K562 (cell line): ENCODE measurements around the gene ZBTB49. TPM values are rescaled to one million over a fixed set of nuclear protein-coding genes. Genes with fewer than 3 reads are reported as not detected.
A peak's percentile ranks its signal among the peaks of the same experiment; 100 is the strongest.

Experiments
- ATAC-seq: fragments of 200-7000 bp; cut with Tn5 transposase; 3 replicates; pipeline ENCODE4 v1.9.1; 2020; ENCODE audit warnings: moderate library complexity
- BruUV-seq: library from RNA; stranded (reverse); fragments of 400-500 nt; replicated peaks from 2 replicates; lab custom pipeline; 2021; lab: Mats Ljungman, UMichigan
- CTCF ChIA-PET: fragments of 300-600 bp; formaldehyde crosslinking; extraction: SDS; loops from one replicate; lab custom pipeline; 2021; ENCODE audit warnings: low intra/inter-chr PET ratio; lab: Yijun Ruan, JAX
- POLR2A ChIA-PET: fragments of 300-600, 350-650 bp; sonication (Branson Sonifier 250); formaldehyde crosslinking; extraction: SDS; loops from one replicate; lab custom pipeline; 2021; ENCODE audit warnings: antibody characterized with exemption, inconsistent platforms; lab: Yijun Ruan, JAX
- DNase-seq, 4 experiments: peaks; one replicate each; pipeline versions ENCODE4 v3.0.0 to v3.0.0-alpha.2; 2011 to 2018; ENCODE audit warnings: low spot score in 3 of 4, mixed read lengths in 3 of 4; ENCODE audit errors: extremely low read depth in 1 of 4
- FAIRE-seq: peaks from 2 replicates; lab custom pipeline; 2011; peaks lifted over from hg19 to GRCh38; lab: Jason Lieb, UNC
- H2AFZ ChIP-seq: 2 replicates; pipeline ENCODE4 v1.6.0; 2011; ENCODE audit warnings: low read depth, low read length, control low read depth, inconsistent platforms
- H3K27ac ChIP-seq: fragments of 200-600 bp; 3 replicates; pipeline ENCODE4 v1.8.0; 2011; ENCODE audit warnings: low read depth, mild to moderate bottlenecking, control low read depth, inconsistent platforms, low read length, moderate library complexity, mixed read lengths; ENCODE audit errors: extremely low read depth
- H3K27me3 ChIP-seq, 2 experiments: fragments of 300-600 bp in 1 of 2; 2 replicates in 1 of 2; 3 replicates in 1 of 2; pipeline versions ENCODE4 v1.6.0 to v1.8.0; 2011; ENCODE audit warnings: inconsistent platforms in 2 of 2, low read length in 2 of 2, mild to moderate bottlenecking in 1 of 2, mixed read lengths in 1 of 2, moderate library complexity in 1 of 2; ENCODE audit not compliant: control insufficient read depth in 2 of 2, insufficient read depth in 2 of 2
- H3K36me3 ChIP-seq: fragments of 300-600 bp; 3 replicates; pipeline ENCODE4 v1.8.0; 2011; ENCODE audit warnings: mild to moderate bottlenecking, low read length, inconsistent platforms; ENCODE audit not compliant: control insufficient read depth, insufficient read depth
- H3K4me1 ChIP-seq, 2 experiments: fragments of 200-600 bp in 1 of 2; replicated peaks in 1 of 2; 2 replicates in 1 of 2; 3 replicates in 1 of 2; pipeline versions ENCODE4 v1.5.1 to v1.8.0; 2011; ENCODE audit warnings: inconsistent platforms in 2 of 2, low read length in 2 of 2, mild to moderate bottlenecking in 1 of 2, mixed read lengths in 1 of 2, moderate library complexity in 1 of 2; ENCODE audit not compliant: control insufficient read depth in 2 of 2, insufficient read depth in 2 of 2
- H3K4me2 ChIP-seq: 2 replicates; pipeline ENCODE4 v1.6.1; 2011; ENCODE audit warnings: low read length, control low read depth, inconsistent platforms, mixed read lengths; ENCODE audit not compliant: insufficient read depth
- H3K4me3 ChIP-seq: fragments of 200-600 bp; sonication (generic), shearing (Covaris generic); 2 replicates; pipeline ENCODE4 v1.5.1; 2016; ENCODE audit warnings: control low read depth, inconsistent platforms
- H3K79me2 ChIP-seq: fragments of 200-600 bp; 3 replicates; pipeline ENCODE4 v1.8.0; 2011; ENCODE audit warnings: low read length, inconsistent platforms; ENCODE audit not compliant: control insufficient read depth, insufficient read depth
- H3K9ac ChIP-seq, 2 experiments: 2 replicates each; pipeline versions ENCODE4 v1.6.0 to v1.6.1; 2011; ENCODE audit warnings: low read depth in 2 of 2, low read length in 2 of 2, control low read depth in 1 of 2, inconsistent platforms in 1 of 2, mild to moderate bottlenecking in 1 of 2, mixed read lengths in 1 of 2; ENCODE audit not compliant: insufficient read depth in 1 of 2
- H3K9me1 ChIP-seq: one replicate; pipeline ENCODE4 v1.6.0; 2011; ENCODE audit warnings: inconsistent platforms, mild to moderate bottlenecking, low read length, moderate library complexity; ENCODE audit not compliant: control insufficient read depth, insufficient read depth
- H3K9me3 ChIP-seq: replicated peaks from 2 replicates; pipeline ENCODE4 v1.5.1; 2011; ENCODE audit warnings: low read depth, low read length, inconsistent platforms; ENCODE audit not compliant: control insufficient read depth, insufficient read depth
- H4K20me1 ChIP-seq: replicated peaks from 2 replicates; pipeline ENCODE4 v1.6.1; 2011; ENCODE audit warnings: low read length, inconsistent platforms, mixed read lengths; ENCODE audit not compliant: control insufficient read depth, insufficient read depth
- DPF2 ChIP-seq: fragments of 450-650 bp; IDR thresholded peaks from 2 replicates; pipeline ENCODE4 v1.6.1; 2016
- EP300 ChIP-seq: IDR thresholded peaks from 2 replicates; pipeline ENCODE4 v1.6.1; 2012; ENCODE audit warnings: low read length, improper control_type of control experiment
- GABPB2 ChIP-seq: fragments of 250-450 bp; sonication (Bioruptor Pico); conservative IDR thresholded peaks from 2 replicates; pipeline ENCODE4 v1.5.1; 2021; ENCODE audit warnings: mild to moderate bottlenecking
- HDAC3 ChIP-seq: fragments of 450-650 bp; IDR thresholded peaks from 2 replicates; pipeline ENCODE4 v1.6.1; 2018; ENCODE audit warnings: borderline replicate concordance, mild to moderate bottlenecking, moderate library complexity; ENCODE audit not compliant: partially characterized antibody
- HLTF ChIP-seq: fragments of 450-650 bp; IDR thresholded peaks from 2 replicates; pipeline ENCODE4 v1.6.1; 2016
- KHSRP ChIP-seq: fragments of 450-650 bp; IDR thresholded peaks from 2 replicates; pipeline ENCODE4 v1.6.1; 2017
- MBD2 ChIP-seq: sonication (generic); IDR thresholded peaks from 2 replicates; pipeline ENCODE4 v1.6.1; 2016; ENCODE audit warnings: low read depth, borderline replicate concordance
- PHB ChIP-seq: fragments of 250-450 bp; sonication (Bioruptor Pico); IDR thresholded peaks from 2 replicates; pipeline ENCODE4 v1.5.0; 2021
- SRSF1 ChIP-seq: fragments of 200-400 bp; formaldehyde crosslinking; IDR thresholded peaks from 2 replicates; pipeline ENCODE4 v1.6.1; 2017; ENCODE audit warnings: mild to moderate bottlenecking, low read depth, low read length, moderate library complexity
- TFAM ChIP-seq: fragments of 250-450 bp; sonication (Bioruptor Pico); conservative IDR thresholded peaks from 2 replicates; pipeline ENCODE4 v1.5.0; 2021; ENCODE audit warnings: mild to moderate bottlenecking, moderate library complexity
- ZNF146 ChIP-seq: IDR thresholded peaks from one replicate; pipeline ENCODE4 v1.6.1; 2018; ENCODE audit warnings: missing compliant biosample characterization; ENCODE audit not compliant: unreplicated experiment
- ZNF174 ChIP-seq: fragments of 250-450 bp; sonication (Bioruptor Pico); IDR thresholded peaks from 2 replicates; pipeline ENCODE4 v1.4.0; 2020; ENCODE audit warnings: mild to moderate bottlenecking
- ZNF232 ChIP-seq: sonication (generic); formaldehyde crosslinking; IDR thresholded peaks from 2 replicates; pipeline ENCODE4 v1.8.0; 2022; ENCODE audit warnings: mild to moderate bottlenecking, missing genetic modification reagents
- ZNF695 ChIP-seq: fragments of 450-650 bp; formaldehyde crosslinking; IDR thresholded peaks from 2 replicates; pipeline ENCODE4 v1.4.0; 2020; ENCODE audit warnings: mild to moderate bottlenecking, moderate library complexity
- ZNF77 ChIP-seq: fragments of 250-450 bp; sonication (Bioruptor Pico); IDR thresholded peaks from 2 replicates; pipeline ENCODE4 v1.5.0; 2020
- WGBS: fragments of 100-300 bp; shearing (Covaris generic); methylation state at CpG from one replicate; pipeline ENCODE4 v1.1.6; 2016; ENCODE audit warnings: low coverage, mixed read lengths; ENCODE audit not compliant: insufficient coverage; ENCODE audit errors: missing lambda C conversion rate; 5-methylcytosine and 5-hydroxymethylcytosine counted together
- in situ Hi-C: fragments of 300-500 bp; cut with MboI; formaldehyde crosslinking; loops from 4 replicates; pipeline ENCODE4 v1.15.0; 2018; ENCODE audit warnings: inconsistent platforms, mixed read lengths
- intact Hi-C: fragments of 100-400 bp; cut with micrococcal nuclease; formaldehyde crosslinking; loops from 2 replicates; pipeline ENCODE4 v1.14.2; 2022
- polyA plus RNA-seq, 8 experiments: library from polyadenylated mRNA; depleted of rRNA in 4 of 8; stranded (reverse) in 5 of 8; unstranded in 3 of 8; fragments of >200 nt; fragmentation: Nextera tagmentation in 2 of 8; fragmentation: Illumina TruSeq in 1 of 8; extraction: Ambion mirVana in 2 of 8; extraction: Trizol in 1 of 8; gene quantifications; 2 replicates each; pipeline versions ENCODE4 v1.2.1 to v1.2.3, GENCODE V29; 2011 to 2014; ENCODE audit warnings: inconsistent platforms in 1 of 8, missing spikeins in 1 of 8
- total RNA-seq, 7 experiments: library from RNA; depleted of rRNA in 6 of 7; stranded (reverse); fragments of >200 nt in 6 of 7; fragmentation: Illumina TruSeq in 2 of 7; extraction: Trizol in 2 of 7; gene quantifications; 2 replicates each; pipeline versions ENCODE4 v1.2.1 to v1.2.3, GENCODE V29; 2011 to 2021; ENCODE audit warnings: low replicate concordance in 1 of 7
- TF ChIP-seq, protein P1 (sequence below), 3 experiments: IDR thresholded peaks in 2 of 3; conservative IDR thresholded peaks in 1 of 3; 2 replicates each; pipeline ENCODE4 v1.5.1; 2011 to 2012; ENCODE audit warnings: low read length in 3 of 3, mild to moderate bottlenecking in 3 of 3, control low read depth in 2 of 3, improper control_type of control experiment in 1 of 3, inconsistent platforms in 1 of 3, low read depth in 1 of 3, mixed read lengths in 1 of 3, moderate library complexity in 1 of 3; ENCODE audit not compliant: insufficient read depth in 2 of 3
- TF ChIP-seq, protein P2 (sequence below), 2 experiments: fragments of 450-650 bp in 1 of 2; IDR thresholded peaks; 2 replicates each; pipeline ENCODE4 v1.6.1; 2011 to 2017; ENCODE audit warnings: low read depth in 2 of 2, antibody characterized with exemption in 1 of 2, borderline replicate concordance in 1 of 2, low read length in 1 of 2, mild to moderate bottlenecking in 1 of 2, mixed read lengths in 1 of 2; ENCODE audit not compliant: control insufficient read depth in 1 of 2
- TF ChIP-seq, protein P3 (sequence below): fragments of 200-400 bp; formaldehyde crosslinking; IDR thresholded peaks from 2 replicates; pipeline ENCODE4 v1.6.1; 2017; ENCODE audit warnings: mild to moderate bottlenecking, low read depth, low read length, moderate library complexity

Gene ZBTB49
- total and polyA plus RNA-seq, 9 of the 15 experiments (the other 6 are each of a cell fraction or from before 2014, with no cell fraction given), result 0.49 to 8.0 (median 4.2) TPM

DNA sequence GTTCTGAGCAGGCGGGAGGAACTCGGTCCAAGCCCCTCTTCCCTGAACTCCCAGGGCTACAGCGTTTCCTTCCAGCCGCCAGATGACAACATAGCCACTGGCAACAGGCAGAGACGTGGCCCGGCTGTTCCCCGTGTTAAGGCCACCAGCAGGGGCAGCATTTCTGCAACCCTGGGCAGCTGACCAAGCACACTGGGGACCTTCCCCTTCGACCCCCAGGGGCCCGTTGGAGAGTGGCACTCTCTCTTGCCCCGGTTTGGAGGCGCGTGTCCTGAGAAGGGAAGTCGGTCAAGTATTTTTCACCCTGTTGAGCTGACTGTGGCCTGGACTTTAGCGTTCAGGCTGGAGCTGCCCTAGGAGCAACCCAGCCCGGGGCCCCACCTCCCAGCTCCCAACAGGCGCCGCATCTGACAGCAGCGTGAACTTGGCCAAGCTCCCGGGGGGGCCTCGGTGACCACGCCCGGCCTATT is 37.6 kb downstream of the ZBTB49 start:
- POLR2A ChIA-PET, result interaction anchor here (0.8 kb wide), 1 partner anchor 10 kb away, joined by 3 read pairs; no protein-coding TSS in a partner anchor
- peak overlapping the region; percentile 99 for H2AFZ ChIP-seq
- peak overlapping the region; percentile 63 for H3K4me2 ChIP-seq
- CTCF ChIA-PET, result no interaction called here
- H3K9me1 ChIP-seq, result no peaks in the 10 kb centered on the region
- intact Hi-C loops (no loop called here), in situ Hi-C loops (no loop called here)
- no peaks in the 10 kb centered on the region; the same call in 2 of the 3 replicates for H3K36me3 ChIP-seq
- peaks cover 21 to 36% of the 10 kb centered on the region in 2 experiments; a peak in 4 of 5 replicates for H3K4me1 ChIP-seq
- H3K27ac ChIP-seq, result peak overlapping the region; percentile 66
- FAIRE-seq (peak; percentile 71), ATAC-seq (peak; percentile 93), DNase-seq (peak; percentile 79 to 85 (median 82))
- H3K79me2 ChIP-seq, result no peaks in the 10 kb centered on the region
- no peaks in the 10 kb centered on the region for H3K9me3 ChIP-seq
- 8% methylated on average over 21 of the region's 22 CpGs for WGBS
- no TSS peak for BruUV-seq
- peak overlapping the region; percentile 18; the same call in 1 of the 2 replicates for H3K4me3 ChIP-seq
- H3K9ac ChIP-seq, result peak overlapping the region; percentile 72 to 80
- H3K27me3 ChIP-seq, result no peaks in the 10 kb centered on the region
- H4K20me1 ChIP-seq, result no peaks in the 10 kb centered on the region
- TF ChIP-seq EP300, result no peak
- TF ChIP-seq PHB (CRISPR knock-in tag), result no peak
- TF ChIP-seq ZNF232, result no peak
- no peak for TF ChIP-seq MBD2
- no peak for TF ChIP-seq ZNF174 (CRISPR knock-in tag)
- no peak for TF ChIP-seq GABPB2 (CRISPR knock-in tag)
- no peak for TF ChIP-seq SRSF1
- TF ChIP-seq DPF2, result no peak
- no peak for TF ChIP-seq KHSRP
- TF ChIP-seq TFAM (CRISPR knock-in tag), result no peak
- TF ChIP-seq ZNF77 (CRISPR knock-in tag), result no peak
- TF ChIP-seq, protein P1, sequence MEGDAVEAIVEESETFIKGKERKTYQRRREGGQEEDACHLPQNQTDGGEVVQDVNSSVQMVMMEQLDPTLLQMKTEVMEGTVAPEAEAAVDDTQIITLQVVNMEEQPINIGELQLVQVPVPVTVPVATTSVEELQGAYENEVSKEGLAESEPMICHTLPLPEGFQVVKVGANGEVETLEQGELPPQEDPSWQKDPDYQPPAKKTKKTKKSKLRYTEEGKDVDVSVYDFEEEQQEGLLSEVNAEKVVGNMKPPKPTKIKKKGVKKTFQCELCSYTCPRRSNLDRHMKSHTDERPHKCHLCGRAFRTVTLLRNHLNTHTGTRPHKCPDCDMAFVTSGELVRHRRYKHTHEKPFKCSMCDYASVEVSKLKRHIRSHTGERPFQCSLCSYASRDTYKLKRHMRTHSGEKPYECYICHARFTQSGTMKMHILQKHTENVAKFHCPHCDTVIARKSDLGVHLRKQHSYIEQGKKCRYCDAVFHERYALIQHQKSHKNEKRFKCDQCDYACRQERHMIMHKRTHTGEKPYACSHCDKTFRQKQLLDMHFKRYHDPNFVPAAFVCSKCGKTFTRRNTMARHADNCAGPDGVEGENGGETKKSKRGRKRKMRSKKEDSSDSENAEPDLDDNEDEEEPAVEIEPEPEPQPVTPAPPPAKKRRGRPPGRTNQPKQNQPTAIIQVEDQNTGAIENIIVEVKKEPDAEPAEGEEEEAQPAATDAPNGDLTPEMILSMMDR (IDR thresholded peaks at IDR 0.05 in 2 of 3, conservative IDR thresholded peaks at IDR 0.05 in 1 of 3; ENCODE audit: insufficient read depth in 2 of 3, low read depth in 1 of 3, low read length in 3 of 3), result peak; percentile 77 to 89 (median 88)
- no peak for TF ChIP-seq HLTF
- TF ChIP-seq ZNF695 (CRISPR knock-in tag), result no peak
- no peak for TF ChIP-seq HDAC3
- TF ChIP-seq, protein P2, sequence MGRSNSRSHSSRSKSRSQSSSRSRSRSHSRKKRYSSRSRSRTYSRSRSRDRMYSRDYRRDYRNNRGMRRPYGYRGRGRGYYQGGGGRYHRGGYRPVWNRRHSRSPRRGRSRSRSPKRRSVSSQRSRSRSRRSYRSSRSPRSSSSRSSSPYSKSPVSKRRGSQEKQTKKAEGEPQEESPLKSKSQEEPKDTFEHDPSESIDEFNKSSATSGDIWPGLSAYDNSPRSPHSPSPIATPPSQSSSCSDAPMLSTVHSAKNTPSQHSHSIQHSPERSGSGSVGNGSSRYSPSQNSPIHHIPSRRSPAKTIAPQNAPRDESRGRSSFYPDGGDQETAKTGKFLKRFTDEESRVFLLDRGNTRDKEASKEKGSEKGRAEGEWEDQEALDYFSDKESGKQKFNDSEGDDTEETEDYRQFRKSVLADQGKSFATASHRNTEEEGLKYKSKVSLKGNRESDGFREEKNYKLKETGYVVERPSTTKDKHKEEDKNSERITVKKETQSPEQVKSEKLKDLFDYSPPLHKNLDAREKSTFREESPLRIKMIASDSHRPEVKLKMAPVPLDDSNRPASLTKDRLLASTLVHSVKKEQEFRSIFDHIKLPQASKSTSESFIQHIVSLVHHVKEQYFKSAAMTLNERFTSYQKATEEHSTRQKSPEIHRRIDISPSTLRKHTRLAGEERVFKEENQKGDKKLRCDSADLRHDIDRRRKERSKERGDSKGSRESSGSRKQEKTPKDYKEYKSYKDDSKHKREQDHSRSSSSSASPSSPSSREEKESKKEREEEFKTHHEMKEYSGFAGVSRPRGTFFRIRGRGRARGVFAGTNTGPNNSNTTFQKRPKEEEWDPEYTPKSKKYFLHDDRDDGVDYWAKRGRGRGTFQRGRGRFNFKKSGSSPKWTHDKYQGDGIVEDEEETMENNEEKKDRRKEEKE (IDR thresholded peaks at IDR 0.05; ENCODE audit: borderline replicate concordance in 1 of 2, control insufficient read depth in 1 of 2, low read depth in 2 of 2, low read length in 1 of 2), result no peak
- TF ChIP-seq ZNF146 (CRISPR knock-in tag), result no peak
- TF ChIP-seq, protein P3, sequence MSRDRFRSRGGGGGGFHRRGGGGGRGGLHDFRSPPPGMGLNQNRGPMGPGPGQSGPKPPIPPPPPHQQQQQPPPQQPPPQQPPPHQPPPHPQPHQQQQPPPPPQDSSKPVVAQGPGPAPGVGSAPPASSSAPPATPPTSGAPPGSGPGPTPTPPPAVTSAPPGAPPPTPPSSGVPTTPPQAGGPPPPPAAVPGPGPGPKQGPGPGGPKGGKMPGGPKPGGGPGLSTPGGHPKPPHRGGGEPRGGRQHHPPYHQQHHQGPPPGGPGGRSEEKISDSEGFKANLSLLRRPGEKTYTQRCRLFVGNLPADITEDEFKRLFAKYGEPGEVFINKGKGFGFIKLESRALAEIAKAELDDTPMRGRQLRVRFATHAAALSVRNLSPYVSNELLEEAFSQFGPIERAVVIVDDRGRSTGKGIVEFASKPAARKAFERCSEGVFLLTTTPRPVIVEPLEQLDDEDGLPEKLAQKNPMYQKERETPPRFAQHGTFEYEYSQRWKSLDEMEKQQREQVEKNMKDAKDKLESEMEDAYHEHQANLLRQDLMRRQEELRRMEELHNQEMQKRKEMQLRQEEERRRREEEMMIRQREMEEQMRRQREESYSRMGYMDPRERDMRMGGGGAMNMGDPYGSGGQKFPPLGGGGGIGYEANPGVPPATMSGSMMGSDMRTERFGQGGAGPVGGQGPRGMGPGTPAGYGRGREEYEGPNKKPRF, result no peak
